GM12878 (cell line): ENCODE results near the gene OAF. TPM values are rescaled to one million over a fixed set of nuclear protein-coding genes. Genes with fewer than 3 reads are reported as not detected.

Experiments used
- ATAC-seq: fragments of 200-7000 bp; cut with Tn5 transposase; 3 replicates; pipeline ENCODE4 v1.9.1; 2020; ENCODE audit warnings: mild to moderate bottlenecking, moderate library complexity
- BruUV-seq: library from RNA; stranded (reverse); fragments of 400-500 nt; replicated peaks from 2 replicates; lab custom pipeline; 2021; lab: Mats Ljungman, UMichigan
- CTCF ChIA-PET: fragments of 300-600 bp; sonication (Branson Sonifier 250); formaldehyde crosslinking; extraction: SDS; loops from one replicate; lab custom pipeline; 2021; ENCODE audit warnings: inconsistent platforms; lab: Yijun Ruan, JAX
- POLR2A ChIA-PET: fragments of 350-600 bp; formaldehyde crosslinking; extraction: SDS; loops from one replicate; lab custom pipeline; 2021; ENCODE audit warnings: inconsistent platforms; lab: Charles Lee
- RAD21 ChIA-PET: fragments of 300-600 bp; sonication (Branson Sonifier 250); formaldehyde crosslinking; loops from one replicate; lab custom pipeline; 2023; ENCODE audit warnings: antibody characterized with exemption; ENCODE audit not compliant: unreplicated experiment; lab: Charles Lee
- SMC1A ChIA-PET: fragments of 300-600 bp; sonication (Branson Sonifier 250); formaldehyde crosslinking; loops from one replicate; lab custom pipeline; 2023; ENCODE audit not compliant: unreplicated experiment, uncharacterized antibody; lab: Charles Lee
- DNase-seq: peaks from one replicate; pipeline ENCODE4 v3.0.0-alpha.2; 2011; ENCODE audit warnings: low read depth, low spot score
- FAIRE-seq: peaks from 3 replicates; lab custom pipeline; 2011; peaks lifted over from hg19 to GRCh38; lab: Jason Lieb, UNC
- H2AFZ ChIP-seq: 2 replicates; pipeline ENCODE4 v1.6.0; 2011; ENCODE audit warnings: low read depth, low read length, control low read depth; ENCODE audit not compliant: control insufficient read depth
- H3K27ac ChIP-seq: 2 replicates; pipeline ENCODE4 v1.5.1; 2011; ENCODE audit warnings: control low read depth; ENCODE audit not compliant: control insufficient read depth, insufficient read depth
- H3K27me3 ChIP-seq, 2 experiments: replicated peaks in 1 of 2; 2 replicates each; pipeline versions ENCODE4 v1.6.0 to v1.6.1; 2011; ENCODE audit warnings: low read length in 1 of 2; ENCODE audit not compliant: control insufficient read depth in 2 of 2, insufficient read depth in 2 of 2
- H3K36me3 ChIP-seq, 2 experiments: 2 replicates each; pipeline ENCODE4 v1.5.1; 2011; ENCODE audit warnings: low read length in 1 of 2; ENCODE audit not compliant: control insufficient read depth in 2 of 2, insufficient read depth in 2 of 2
- H3K4me1 ChIP-seq: 2 replicates; pipeline ENCODE4 v1.6.1; 2011; ENCODE audit warnings: mild to moderate bottlenecking, low read length, moderate library complexity, mixed read lengths; ENCODE audit not compliant: control insufficient read depth, insufficient read depth
- H3K4me2 ChIP-seq: 2 replicates; pipeline ENCODE4 v1.6.0; 2011; ENCODE audit warnings: control low read depth; ENCODE audit not compliant: control insufficient read depth, insufficient read depth
- H3K4me3 ChIP-seq: fragments of 200-600 bp; sonication (generic); 2 replicates; pipeline ENCODE4 v1.5.1; 2016
- H3K79me2 ChIP-seq: 2 replicates; pipeline ENCODE4 v1.6.0; 2011; ENCODE audit warnings: low read length; ENCODE audit not compliant: control insufficient read depth, insufficient read depth
- H3K9ac ChIP-seq: 2 replicates; pipeline ENCODE4 v1.8.0; 2011; ENCODE audit warnings: low read length, control low read depth, mixed read lengths; ENCODE audit not compliant: control insufficient read depth, insufficient read depth
- H3K9me3 ChIP-seq: replicated peaks from 3 replicates; pipeline ENCODE4 v1.5.1; 2011; ENCODE audit warnings: mild to moderate bottlenecking, low read length; ENCODE audit not compliant: control insufficient read depth, insufficient read depth
- H4K20me1 ChIP-seq: 2 replicates; pipeline ENCODE4 v1.6.0; 2011; ENCODE audit not compliant: control insufficient read depth, insufficient read depth
- DPF2 ChIP-seq: fragments of 450-650 bp; IDR thresholded peaks from 2 replicates; pipeline ENCODE4 v1.6.1; 2017; ENCODE audit warnings: mild to moderate bottlenecking
- EED ChIP-seq: sonication (generic); IDR thresholded peaks from 2 replicates; pipeline ENCODE4 v1.6.1; 2016; ENCODE audit warnings: antibody characterized with exemption, low read depth
- HSF1 ChIP-seq: fragments of 150-350 bp; IDR thresholded peaks from 2 replicates; pipeline ENCODE4 v1.6.1; 2014; ENCODE audit warnings: mild to moderate bottlenecking, low read depth, low read length
- MEF2A ChIP-seq: IDR thresholded peaks from 2 replicates; pipeline ENCODE4 v1.6.1; 2011; ENCODE audit warnings: low read depth, mild to moderate bottlenecking, low read length, moderate library complexity; ENCODE audit not compliant: insufficient read depth
- MYB ChIP-seq: fragments of 150-350 bp; IDR thresholded peaks from 2 replicates; pipeline ENCODE4 v1.6.1; 2014; ENCODE audit warnings: mild to moderate bottlenecking, low read depth, low read length, borderline replicate concordance
- PBX3 ChIP-seq: IDR thresholded peaks from 2 replicates; pipeline ENCODE4 v1.6.1; 2011; ENCODE audit warnings: mild to moderate bottlenecking, low read depth, low read length, moderate library complexity; ENCODE audit not compliant: insufficient replicate concordance
- SMAD1 ChIP-seq: fragments of 450-650 bp; IDR thresholded peaks from 2 replicates; pipeline ENCODE4 v1.6.1; 2018; ENCODE audit warnings: mild to moderate bottlenecking, low read depth; ENCODE audit not compliant: partially characterized antibody
- SUPT20H ChIP-seq: IDR thresholded peaks from 2 replicates; pipeline ENCODE4 v1.6.1; 2011; ENCODE audit warnings: low read depth, mild to moderate bottlenecking, low read length, moderate library complexity, borderline replicate concordance; ENCODE audit not compliant: control insufficient read depth
- WGBS: methylation state at CpG from one replicate; pipeline ENCODE4 v1.1.6; 2016; ENCODE audit warnings: low lambda C conversion rate; ENCODE audit not compliant: insufficient replicate concordance, insufficient coverage; ENCODE audit errors: missing lambda C conversion rate; 5-methylcytosine and 5-hydroxymethylcytosine counted together
- in situ Hi-C: fragments of 300-500 bp; cut with MboI; formaldehyde crosslinking; loops from 9 replicates; pipeline ENCODE4 v1.14.3; 2018; ENCODE audit warnings: mixed read lengths
- intact Hi-C: fragments of 100-400 bp; cut with micrococcal nuclease; formaldehyde crosslinking; loops from one replicate; pipeline ENCODE4 v1.14.2; 2022; ENCODE audit not compliant: unreplicated experiment
- polyA plus RNA-seq, 11 experiments: library from polyadenylated mRNA; depleted of rRNA in 4 of 11; unstranded in 6 of 11; stranded (reverse) in 5 of 11; fragments of >200 nt; fragmentation: Nextera tagmentation in 4 of 11; fragmentation: Illumina TruSeq in 1 of 11; extraction: Ambion mirVana in 4 of 11; extraction: Trizol in 1 of 11; gene quantifications; 1 replicate in 1 of 11; 2 replicates in 10 of 11; pipeline versions ENCODE4 v1.2.1 to v1.2.3, GENCODE V29; 2011 to 2016; ENCODE audit warnings: inconsistent platforms in 2 of 11, missing spikeins in 2 of 11, low read depth in 1 of 11
- total RNA-seq, 4 experiments: library from RNA; depleted of rRNA in 3 of 4; stranded (reverse); fragments of >200 nt in 3 of 4; fragmentation: Illumina TruSeq in 1 of 4; extraction: Trizol in 1 of 4; gene quantifications; 2 replicates each; pipeline versions ENCODE4 v1.2.1 to v1.2.3, GENCODE V29; 2013 to 2021

The OAF gene
- total and polyA plus RNA-seq, 10 of the 15 experiments (the other 5 are each of a cell fraction or from before 2014, with no cell fraction given): 0.10 to 4.7 (median 1.1) TPM

GRCh38 chr11:120231963-120232362, 21.1 kb downstream of the OAF start:
- H3K79me2 ChIP-seq: no peaks in the 10 kb centered on the region
- DNase-seq: no peak
- peaks cover 5 to 8% of the 10 kb centered on the region in 2 experiments for H3K27me3 ChIP-seq
- CTCF ChIA-PET: interaction anchor here (1.4 to 18.4 kb wide), 3 partner anchors 16 to 70 kb away, joined by 4 to 783 read pairs (median 111); no protein-coding TSS in a partner anchor
- POLR2A ChIA-PET: interaction anchor here (1.5 kb wide), 1 partner anchor 71 kb away, joined by 7 read pairs; no protein-coding TSS in a partner anchor
- intact Hi-C loops (loop anchor here (5.0 kb wide), 1 partner anchor 565 kb away; no protein-coding TSS in a partner anchor), in situ Hi-C loops (loop anchor here (5.0 kb wide), 1 partner anchor 70 kb away; no protein-coding TSS in a partner anchor)
- H3K9ac ChIP-seq: no peak overlapping the region
- H3K36me3 ChIP-seq: no peaks in the 10 kb centered on the region
- RAD21 ChIA-PET: interaction anchor here (1.2 to 13.5 kb wide), 2 partner anchors 57 to 69 kb away, joined by 3 to 348 read pairs; no protein-coding TSS in a partner anchor
- no peak overlapping the region for H3K27ac ChIP-seq
- H3K9me3 ChIP-seq: no peaks in the 10 kb centered on the region; the same call in 2 of the 3 replicates
- H3K4me2 ChIP-seq: no peak overlapping the region
- SMC1A ChIA-PET: interaction anchor here (1.3 to 11.4 kb wide), 2 partner anchors 17 to 68 kb away, joined by 3 to 372 read pairs; no protein-coding TSS in a partner anchor
- no peak for FAIRE-seq
- no peak overlapping the region for H3K4me3 ChIP-seq
- H3K4me1 ChIP-seq: peaks cover 3% of the 10 kb centered on the region; the same call in 1 of the 2 replicates
- no peak for TF ChIP-seq PBX3
- no peak for TF ChIP-seq SMAD1
- no peak for TF ChIP-seq EED
- TF ChIP-seq SUPT20H: no peak
- TF ChIP-seq MYB: no peak
- no peak for TF ChIP-seq DPF2
- no peak for TF ChIP-seq MEF2A
- no peak for TF ChIP-seq HSF1
- no peaks in the 10 kb centered on the region for H4K20me1 ChIP-seq
- no peak for ATAC-seq
- 8% methylated on average over 4 of the region's 4 CpGs for WGBS
- no TSS peak for BruUV-seq
- H2AFZ ChIP-seq: no peak overlapping the region
